ENCODE results near the gene CADPS2.

Gene CADPS2

GRCh38 chr7:122403113-122403512 lies 483.1 kb downstream of the CADPS2 start:
- Histone ChIP-seq H3K4me1 (ENCODE audit: control insufficient read depth, insufficient read depth, low read length, poor library complexity, severe bottlenecking) (no peaks in the 10 kb centered on the region), H3K9me3 (ENCODE audit: control insufficient read depth, low read length) (no peaks in the 10 kb centered on the region), H3K36me3 (ENCODE audit: control insufficient read depth, insufficient read depth, low read length) (no peaks in the 10 kb centered on the region), H3K4me3 (ENCODE audit: extremely low read depth, insufficient read depth, low read length, poor library complexity, severe bottlenecking) (no peak overlapping the region), H3K27ac (ENCODE audit: low read depth, low read length, severe bottlenecking) (no peak overlapping the region)
- no CpG with 5 or more reads among the region's 1 CpG for WGBS, 2 experiments (ENCODE audit: insufficient coverage in 2 of 2)

GRCh38 chr7:122402235-122402634 lies 484.0 kb downstream of the CADPS2 start:
- H3K4me1 ChIP-seq (ENCODE audit: control insufficient read depth, insufficient read depth, low read length, poor library complexity, severe bottlenecking), result no peaks in the 10 kb centered on the region
- H3K9me3 ChIP-seq (ENCODE audit: control insufficient read depth, low read length), result no peaks in the 10 kb centered on the region
- no peaks in the 10 kb centered on the region for H3K36me3 ChIP-seq (ENCODE audit: control insufficient read depth, insufficient read depth, low read length)
- no peak overlapping the region for H3K4me3 ChIP-seq (ENCODE audit: extremely low read depth, insufficient read depth, low read length, poor library complexity, severe bottlenecking)
- no peak overlapping the region for H3K27ac ChIP-seq (ENCODE audit: low read depth, low read length, severe bottlenecking)
- 18% methylated on average over 2 of the region's 4 CpGs; no CpG with 5 or more reads in 1 of the 2 experiments for WGBS, 2 experiments (ENCODE audit: insufficient coverage in 2 of 2)

- no peak overlapping the region for H3K27ac ChIP-seq (ENCODE audit: low read depth, low read length, severe bottlenecking)
- no peak overlapping the region for H3K4me3 ChIP-seq (ENCODE audit: extremely low read depth, insufficient read depth, low read length, poor library complexity, severe bottlenecking)
- H3K36me3 ChIP-seq (ENCODE audit: control insufficient read depth, insufficient read depth, low read length), result no peaks in the 10 kb centered on the region
- no peaks in the 10 kb centered on the region for H3K4me1 ChIP-seq (ENCODE audit: control insufficient read depth, insufficient read depth, low read length, poor library complexity, severe bottlenecking)
- H3K9me3 ChIP-seq (ENCODE audit: control insufficient read depth, low read length), result no peaks in the 10 kb centered on the region
- no CpG with 5 or more reads among the region's 1 CpG for WGBS, 2 experiments (ENCODE audit: insufficient coverage in 2 of 2)
Observed at GRCh38 chr7:122397381-122397780, 488.9 kb downstream of the CADPS2 start.

GRCh38 chr7:122394512-122394911 lies 491.7 kb downstream of the CADPS2 start:
- Histone ChIP-seq H3K27ac (ENCODE audit: low read depth, low read length, severe bottlenecking) (no peak overlapping the region), H3K36me3 (ENCODE audit: control insufficient read depth, insufficient read depth, low read length) (no peaks in the 10 kb centered on the region), H3K9me3 (ENCODE audit: control insufficient read depth, low read length) (no peaks in the 10 kb centered on the region), H3K4me3 (ENCODE audit: extremely low read depth, insufficient read depth, low read length, poor library complexity, severe bottlenecking) (no peak overlapping the region), H3K4me1 (ENCODE audit: control insufficient read depth, insufficient read depth, low read length, poor library complexity, severe bottlenecking) (no peaks in the 10 kb centered on the region)

- no peak overlapping the region for H3K27ac ChIP-seq (ENCODE audit: low read depth, low read length, severe bottlenecking)
- WGBS, 2 experiments (ENCODE audit: insufficient coverage in 2 of 2), result no CpG with 5 or more reads among the region's 1 CpG
- no peaks in the 10 kb centered on the region for H3K9me3 ChIP-seq (ENCODE audit: control insufficient read depth, low read length)
- H3K36me3 ChIP-seq (ENCODE audit: control insufficient read depth, insufficient read depth, low read length), result no peaks in the 10 kb centered on the region
- H3K4me3 ChIP-seq (ENCODE audit: extremely low read depth, insufficient read depth, low read length, poor library complexity, severe bottlenecking), result no peak overlapping the region
- no peaks in the 10 kb centered on the region for H3K4me1 ChIP-seq (ENCODE audit: control insufficient read depth, insufficient read depth, low read length, poor library complexity, severe bottlenecking)
Observed at GRCh38 chr7:122384528-122384927, 501.7 kb downstream of the CADPS2 start.

GRCh38 chr7:122383934-122384333 lies 502.3 kb downstream of the CADPS2 start:
- H3K4me3 ChIP-seq (ENCODE audit: extremely low read depth, insufficient read depth, low read length, poor library complexity, severe bottlenecking), result no peak overlapping the region
- WGBS, 2 experiments (ENCODE audit: insufficient coverage in 2 of 2), result 94 to 100% methylated on average over 1 to 2 of the region's 3 CpGs
- no peaks in the 10 kb centered on the region for H3K9me3 ChIP-seq (ENCODE audit: control insufficient read depth, low read length)
- H3K27ac ChIP-seq (ENCODE audit: low read depth, low read length, severe bottlenecking), result no peak overlapping the region
- H3K4me1 ChIP-seq (ENCODE audit: control insufficient read depth, insufficient read depth, low read length, poor library complexity, severe bottlenecking), result no peaks in the 10 kb centered on the region
- H3K36me3 ChIP-seq (ENCODE audit: control insufficient read depth, insufficient read depth, low read length), result no peaks in the 10 kb centered on the region

- no peak overlapping the region for H3K27ac ChIP-seq (ENCODE audit: low read depth, low read length, severe bottlenecking)
- no peaks in the 10 kb centered on the region for H3K9me3 ChIP-seq (ENCODE audit: control insufficient read depth, low read length)
- no peaks in the 10 kb centered on the region for H3K4me1 ChIP-seq (ENCODE audit: control insufficient read depth, insufficient read depth, low read length, poor library complexity, severe bottlenecking)
- H3K4me3 ChIP-seq (ENCODE audit: extremely low read depth, insufficient read depth, low read length, poor library complexity, severe bottlenecking), result no peak overlapping the region
- H3K36me3 ChIP-seq (ENCODE audit: control insufficient read depth, insufficient read depth, low read length), result no peaks in the 10 kb centered on the region
- 11% methylated on average over 1 of the region's 3 CpGs; no CpG with 5 or more reads in 1 of the 2 experiments for WGBS, 2 experiments (ENCODE audit: insufficient coverage in 2 of 2)
Observed at GRCh38 chr7:122380992-122381391, 505.3 kb downstream of the CADPS2 start.

- Histone ChIP-seq H3K4me1 (ENCODE audit: control insufficient read depth, insufficient read depth, low read length, poor library complexity, severe bottlenecking) (no peaks in the 10 kb centered on the region), H3K36me3 (ENCODE audit: control insufficient read depth, insufficient read depth, low read length) (no peaks in the 10 kb centered on the region), H3K4me3 (ENCODE audit: extremely low read depth, insufficient read depth, low read length, poor library complexity, severe bottlenecking) (no peak overlapping the region), H3K9me3 (ENCODE audit: control insufficient read depth, low read length) (no peaks in the 10 kb centered on the region), H3K27ac (ENCODE audit: low read depth, low read length, severe bottlenecking) (no peak overlapping the region)
Observed at GRCh38 chr7:122379491-122379890, 506.8 kb downstream of the CADPS2 start.

GRCh38 chr7:122369756-122370155 lies 516.5 kb downstream of the CADPS2 start:
- H3K27ac ChIP-seq (ENCODE audit: low read depth, low read length, severe bottlenecking), result no peak overlapping the region
- H3K36me3 ChIP-seq (ENCODE audit: control insufficient read depth, insufficient read depth, low read length), result no peaks in the 10 kb centered on the region
- H3K4me1 ChIP-seq (ENCODE audit: control insufficient read depth, insufficient read depth, low read length, poor library complexity, severe bottlenecking), result no peaks in the 10 kb centered on the region
- no peak overlapping the region for H3K4me3 ChIP-seq (ENCODE audit: extremely low read depth, insufficient read depth, low read length, poor library complexity, severe bottlenecking)
- no peaks in the 10 kb centered on the region for H3K9me3 ChIP-seq (ENCODE audit: control insufficient read depth, low read length)

- 86 to 100% methylated on average over 1 of the region's 1 CpG for WGBS, 2 experiments (ENCODE audit: insufficient coverage in 2 of 2)
Observed at GRCh38 chr7:122364761-122365280, 521.4 kb downstream of the CADPS2 start.

GRCh38 chr7:122363144-122363543 lies 523.1 kb downstream of the CADPS2 start:
- Histone ChIP-seq H3K4me1 (ENCODE audit: control insufficient read depth, insufficient read depth, low read length, poor library complexity, severe bottlenecking) (no peaks in the 10 kb centered on the region), H3K36me3 (ENCODE audit: control insufficient read depth, insufficient read depth, low read length) (no peaks in the 10 kb centered on the region), H3K27ac (ENCODE audit: low read depth, low read length, severe bottlenecking) (no peak overlapping the region), H3K4me3 (ENCODE audit: extremely low read depth, insufficient read depth, low read length, poor library complexity, severe bottlenecking) (no peak overlapping the region), H3K9me3 (ENCODE audit: control insufficient read depth, low read length) (no peaks in the 10 kb centered on the region)
- WGBS, 2 experiments (ENCODE audit: insufficient coverage in 2 of 2), result 91 to 95% methylated on average over 2 of the region's 2 CpGs

More at GRCh38 chr7:122364761-122365280, 521.4 kb downstream of the CADPS2 start:
- Histone ChIP-seq H3K4me1 (ENCODE audit: control insufficient read depth, insufficient read depth, low read length, poor library complexity, severe bottlenecking) (no peaks in the 10 kb centered on the region), H3K36me3 (ENCODE audit: control insufficient read depth, insufficient read depth, low read length) (no peaks in the 10 kb centered on the region), H3K27ac (ENCODE audit: low read depth, low read length, severe bottlenecking) (no peak overlapping the region), H3K9me3 (ENCODE audit: control insufficient read depth, low read length) (no peaks in the 10 kb centered on the region), H3K4me3 (ENCODE audit: extremely low read depth, insufficient read depth, low read length, poor library complexity, severe bottlenecking) (no peak overlapping the region)
